HEK293T (cell line): ENCODE results near the gene RLF.

Experiments
- ARNT ChIP-seq: fragments of 450-650 bp; IDR thresholded peaks from 2 replicates; pipeline ENCODE4 v1.6.1; 2017; ENCODE audit warnings: mild to moderate bottlenecking
- BHLHE40 ChIP-seq: fragments of 450-650 bp; IDR thresholded peaks from 2 replicates; pipeline ENCODE4 v1.6.1; 2016; ENCODE audit warnings: mild to moderate bottlenecking, moderate library complexity, borderline replicate concordance
- FOXA1 ChIP-seq: fragments of 450-650 bp; IDR thresholded peaks from 2 replicates; pipeline ENCODE4 v1.6.1; 2016; ENCODE audit warnings: mild to moderate bottlenecking
- FOXM1 ChIP-seq: fragments of 450-650 bp; IDR thresholded peaks from 2 replicates; pipeline ENCODE4 v1.6.1; 2017; ENCODE audit warnings: mild to moderate bottlenecking, borderline replicate concordance
- SUZ12 ChIP-seq: fragments of 450-650 bp; IDR thresholded peaks from 2 replicates; pipeline ENCODE4 v1.6.1; 2016; ENCODE audit warnings: mild to moderate bottlenecking

- TF ChIP-seq FOXM1, result no peak
- no peak for TF ChIP-seq FOXA1
- TF ChIP-seq BHLHE40, result no peak
- TF ChIP-seq SUZ12, result no peak
- no peak for TF ChIP-seq ARNT
These were observed 95.4 kb downstream of the RLF start for GRCh38 chr1:40256401-40257084.
